Liver (tissue), 9 donors: ENCODE data around the gene PLVAP. TPM values are rescaled to one million over a fixed set of nuclear protein-coding genes. Genes with fewer than 3 reads are reported as not detected.
A peak's percentile ranks its signal among the peaks of the same experiment; 100 is the strongest.

Source experiments
- DNase-seq: peaks from one replicate; pipeline ENCODE4 v3.0.0-alpha.2; 2017; ENCODE audit warnings: low spot score
- H3K27ac ChIP-seq, 2 donors: one replicate each; pipeline ENCODE4 v1.7.0; 2013; ENCODE audit warnings: inconsistent platforms in 2 of 2, low read length in 2 of 2, control low read depth in 1 of 2, low read depth in 1 of 2, mild to moderate bottlenecking in 1 of 2
- H3K27me3 ChIP-seq, 4 donors: one replicate each; pipeline versions ENCODE4 v1.6.1 to v1.7.0; 2013; ENCODE audit warnings: low read length in 3 of 4, inconsistent platforms in 1 of 4, mild to moderate bottlenecking in 1 of 4, moderate library complexity in 1 of 4; ENCODE audit not compliant: control insufficient read depth in 4 of 4, insufficient read depth in 4 of 4
- H3K36me3 ChIP-seq, 4 donors: one replicate each; pipeline versions ENCODE4 v1.6.1 to v1.7.0; 2013; ENCODE audit warnings: low read length in 3 of 4, mild to moderate bottlenecking in 3 of 4, low read depth in 1 of 4, moderate library complexity in 1 of 4; ENCODE audit not compliant: control insufficient read depth in 4 of 4, insufficient read depth in 3 of 4
- H3K4me1 ChIP-seq, 4 donors: one replicate each; pipeline versions ENCODE4 v1.6.1 to v1.7.0; 2013; ENCODE audit warnings: low read length in 3 of 4, mild to moderate bottlenecking in 3 of 4, moderate library complexity in 1 of 4; ENCODE audit not compliant: control insufficient read depth in 4 of 4, insufficient read depth in 4 of 4
- H3K4me3 ChIP-seq, 3 donors: one replicate each; pipeline versions ENCODE4 v1.6.1 to v1.7.0; 2013; ENCODE audit warnings: low read length in 3 of 3, control low read depth in 1 of 3, low read depth in 1 of 3, mild to moderate bottlenecking in 1 of 3
- H3K9ac ChIP-seq, 2 donors: one replicate each; pipeline ENCODE4 v1.7.0; 2013; ENCODE audit warnings: low read length in 2 of 2, mild to moderate bottlenecking in 2 of 2, moderate library complexity in 2 of 2, control low read depth in 1 of 2, low read depth in 1 of 2
- H3K9me3 ChIP-seq, 4 donors: one replicate each; pipeline versions ENCODE4 v1.6.1 to v1.7.0; 2013; ENCODE audit warnings: low read length in 3 of 4; ENCODE audit not compliant: control insufficient read depth in 4 of 4
- FOXA1 ChIP-seq: IDR thresholded peaks from 2 replicates; pipeline ENCODE4 v1.6.1; 2016; ENCODE audit warnings: antibody characterized with exemption
- FOXA2 ChIP-seq: IDR thresholded peaks from 2 replicates; pipeline ENCODE4 v1.6.1; 2016; ENCODE audit warnings: antibody characterized with exemption
- GABPA ChIP-seq, 2 donors: IDR thresholded peaks in 1 of 2; conservative IDR thresholded peaks in 1 of 2; 2 replicates each; pipeline ENCODE4 v1.6.1; 2016; ENCODE audit warnings: antibody characterized with exemption in 2 of 2, mild to moderate bottlenecking in 1 of 2, moderate library complexity in 1 of 2
- HNF4A ChIP-seq, 2 donors: conservative IDR thresholded peaks; 2 replicates each; pipeline ENCODE4 v1.6.1; 2016; ENCODE audit warnings: antibody characterized with exemption in 2 of 2, mild to moderate bottlenecking in 2 of 2
- HNF4G ChIP-seq: IDR thresholded peaks from 2 replicates; pipeline ENCODE4 v1.6.1; 2016; ENCODE audit warnings: antibody characterized with exemption
- JUND ChIP-seq, 2 donors: IDR thresholded peaks; 2 replicates each; pipeline ENCODE4 v1.6.1; 2016; ENCODE audit warnings: antibody characterized with exemption in 2 of 2
- NR2F2 ChIP-seq: IDR thresholded peaks from 2 replicates; pipeline ENCODE4 v1.6.1; 2016; ENCODE audit warnings: antibody characterized with exemption
- RAD21 ChIP-seq, 2 donors: IDR thresholded peaks; 2 replicates each; pipeline ENCODE4 v1.6.1; 2016; ENCODE audit warnings: antibody characterized with exemption in 2 of 2, mild to moderate bottlenecking in 2 of 2
- RXRA ChIP-seq, 2 donors: IDR thresholded peaks; 2 replicates each; pipeline ENCODE4 v1.6.1; 2017 to 2018; ENCODE audit warnings: antibody characterized with exemption in 2 of 2, mild to moderate bottlenecking in 1 of 2
- SP1 ChIP-seq: IDR thresholded peaks from 2 replicates; pipeline ENCODE4 v1.6.1; 2018; ENCODE audit warnings: antibody characterized with exemption, mild to moderate bottlenecking
- TAF1 ChIP-seq: conservative IDR thresholded peaks from 2 replicates; pipeline ENCODE4 v1.6.1; 2016; ENCODE audit warnings: antibody characterized with exemption, mild to moderate bottlenecking
- YY1 ChIP-seq: IDR thresholded peaks from 2 replicates; pipeline ENCODE4 v1.6.1; 2016; ENCODE audit warnings: antibody characterized with exemption, mild to moderate bottlenecking
- WGBS: extraction: QIAGEN DNeasy Blood & Tissue Kit; methylation state at CpG from one replicate; pipeline ENCODE4 v1.1.7; 2013; 5-methylcytosine and 5-hydroxymethylcytosine counted together
- polyA plus RNA-seq, 2 donors: library from polyadenylated mRNA; stranded (reverse) in 1 of 2; unstranded in 1 of 2; fragments of 200-250 nt in 1 of 2; fragments of >200 nt in 1 of 2; fragmentation: Nextera tagmentation in 1 of 2; extraction: Ambion mirVana in 1 of 2; gene quantifications; one replicate each; pipeline versions ENCODE4 v1.2.1 to v1.2.3, GENCODE V29; 2013 to 2015
- total RNA-seq, 2 donors: library from RNA; depleted of rRNA; stranded (reverse); fragments of >200 nt; gene quantifications; one replicate each; pipeline ENCODE4 v1.2.3, GENCODE V29; 2014
- TF ChIP-seq, protein P1 (sequence below): fragments of 150-350 bp; IDR thresholded peaks from 2 replicates; pipeline ENCODE4 v1.5.1; 2017; ENCODE audit warnings: improper control_type of control experiment, low read depth, low read length; ENCODE audit not compliant: missing input control
- TF ChIP-seq, protein P2 (sequence below): IDR thresholded peaks from 2 replicates; pipeline ENCODE4 v1.6.1; 2016; ENCODE audit warnings: antibody characterized with exemption, mild to moderate bottlenecking
- TF ChIP-seq, protein P3 (sequence below): IDR thresholded peaks from 2 replicates; pipeline ENCODE4 v1.6.1; 2016; ENCODE audit warnings: antibody characterized with exemption
- TF ChIP-seq, protein P4 (sequence below): IDR thresholded peaks from 2 replicates; pipeline ENCODE4 v1.6.1; 2016; ENCODE audit warnings: antibody characterized with exemption
- donor health status: healthy.
- donor health status: healthy.
- donor health status: healthy.
- donor health status: healthy.
- donor health status: healthy.

The PLVAP gene
- total and polyA plus RNA-seq, 4 donors, result 4.2 to 11.8 (median 8.6) TPM

- H3K4me3 ChIP-seq, result no peak overlapping the region
- no peaks in the 10 kb centered on the region for H3K9me3 ChIP-seq
- no peak for DNase-seq
- 73% methylated on average over 10 of the region's 10 CpGs for WGBS
- no peaks in the 10 kb centered on the region for H3K36me3 ChIP-seq
- H3K27ac ChIP-seq, result no peak overlapping the region
- no peaks in the 10 kb centered on the region for H3K27me3 ChIP-seq
- TF ChIP-seq SP1 (no peak), FOXA1 (no peak), RAD21 (IDR thresholded peaks at IDR 0.05) (no peak), GABPA (IDR thresholded peaks at IDR 0.05 in 1 of 2, conservative IDR thresholded peaks at IDR 0.05 in 1 of 2) (no peak), HNF4G (no peak), FOXA2 (no peak), JUND (IDR thresholded peaks at IDR 0.05) (no peak)
- TF ChIP-seq, protein P1, sequence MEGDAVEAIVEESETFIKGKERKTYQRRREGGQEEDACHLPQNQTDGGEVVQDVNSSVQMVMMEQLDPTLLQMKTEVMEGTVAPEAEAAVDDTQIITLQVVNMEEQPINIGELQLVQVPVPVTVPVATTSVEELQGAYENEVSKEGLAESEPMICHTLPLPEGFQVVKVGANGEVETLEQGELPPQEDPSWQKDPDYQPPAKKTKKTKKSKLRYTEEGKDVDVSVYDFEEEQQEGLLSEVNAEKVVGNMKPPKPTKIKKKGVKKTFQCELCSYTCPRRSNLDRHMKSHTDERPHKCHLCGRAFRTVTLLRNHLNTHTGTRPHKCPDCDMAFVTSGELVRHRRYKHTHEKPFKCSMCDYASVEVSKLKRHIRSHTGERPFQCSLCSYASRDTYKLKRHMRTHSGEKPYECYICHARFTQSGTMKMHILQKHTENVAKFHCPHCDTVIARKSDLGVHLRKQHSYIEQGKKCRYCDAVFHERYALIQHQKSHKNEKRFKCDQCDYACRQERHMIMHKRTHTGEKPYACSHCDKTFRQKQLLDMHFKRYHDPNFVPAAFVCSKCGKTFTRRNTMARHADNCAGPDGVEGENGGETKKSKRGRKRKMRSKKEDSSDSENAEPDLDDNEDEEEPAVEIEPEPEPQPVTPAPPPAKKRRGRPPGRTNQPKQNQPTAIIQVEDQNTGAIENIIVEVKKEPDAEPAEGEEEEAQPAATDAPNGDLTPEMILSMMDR, result no peak
- no peak overlapping the region for H3K9ac ChIP-seq
- peaks cover 9 to 37% (median 26%) of the 10 kb centered on the region in 4 donors for H3K4me1 ChIP-seq
Observed at GRCh38 chr19:17335575-17335974, 41.6 kb downstream of the PLVAP start.

GRCh38 chr19:17334414-17335409, 42.4 kb downstream of the PLVAP start, which contains the start of gene ANO8:
TSS of gene ANO8 (minus strand) at chr19:17334855. CDS start at chr19:17334670, 185 bp downstream.
- Histone ChIP-seq H3K4me3 (peak within 1 kb of the TSS; percentile 49 to 71 (median 63)), H3K9ac (peak within 1 kb of the TSS in 1 of 2 donors; percentile 56), H3K9me3 (no peaks in the 10 kb centered on the region), H3K27me3 (no peaks in the 10 kb centered on the region), H3K4me1 (peaks cover 8 to 34% (median 25%) of the 10 kb centered on the region in 4 donors), H3K27ac (no peak within 1 kb of the TSS), H3K36me3 (no peaks in the 10 kb centered on the region)
- TF ChIP-seq GABPA (IDR thresholded peaks at IDR 0.05 in 1 of 2, conservative IDR thresholded peaks at IDR 0.05 in 1 of 2), result peak in 1 of 2 donors; percentile 36
- no peak for TF ChIP-seq HNF4A (conservative IDR thresholded peaks at IDR 0.05)
- TF ChIP-seq SP1, result peak; percentile 62
- TF ChIP-seq YY1, result peak; percentile 54
- TF ChIP-seq RXRA (IDR thresholded peaks at IDR 0.05), result peak; percentile 25 to 40
- TF ChIP-seq RAD21 (IDR thresholded peaks at IDR 0.05), result peak in 1 of 2 donors; percentile 29
- DNase-seq, result peak; percentile 94
- WGBS, result 2% methylated on average over 86 of the region's 86 CpGs

GRCh38 chr19:17333611-17334413, 43.3 kb downstream of the PLVAP start:
- peak overlapping the region in 1 of 2 donors; percentile 56 for H3K9ac ChIP-seq
- no peaks in the 10 kb centered on the region for H3K27me3 ChIP-seq
- peaks cover 13 to 34% (median 25%) of the 10 kb centered on the region in 4 donors for H3K4me1 ChIP-seq
- no peak for DNase-seq
- no peak overlapping the region for H3K27ac ChIP-seq
- H3K9me3 ChIP-seq, result no peaks in the 10 kb centered on the region
- peak overlapping the region; percentile 49 to 71 (median 63) for H3K4me3 ChIP-seq
- 50% methylated on average over 52 of the region's 52 CpGs for WGBS
- H3K36me3 ChIP-seq, result no peaks in the 10 kb centered on the region
- no peak for TF ChIP-seq RXRA (IDR thresholded peaks at IDR 0.05)
- no peak for TF ChIP-seq RAD21 (IDR thresholded peaks at IDR 0.05)
- TF ChIP-seq JUND (IDR thresholded peaks at IDR 0.05), result no peak
- no peak for TF ChIP-seq NR2F2
- TF ChIP-seq YY1, result no peak
- TF ChIP-seq, protein P2, sequence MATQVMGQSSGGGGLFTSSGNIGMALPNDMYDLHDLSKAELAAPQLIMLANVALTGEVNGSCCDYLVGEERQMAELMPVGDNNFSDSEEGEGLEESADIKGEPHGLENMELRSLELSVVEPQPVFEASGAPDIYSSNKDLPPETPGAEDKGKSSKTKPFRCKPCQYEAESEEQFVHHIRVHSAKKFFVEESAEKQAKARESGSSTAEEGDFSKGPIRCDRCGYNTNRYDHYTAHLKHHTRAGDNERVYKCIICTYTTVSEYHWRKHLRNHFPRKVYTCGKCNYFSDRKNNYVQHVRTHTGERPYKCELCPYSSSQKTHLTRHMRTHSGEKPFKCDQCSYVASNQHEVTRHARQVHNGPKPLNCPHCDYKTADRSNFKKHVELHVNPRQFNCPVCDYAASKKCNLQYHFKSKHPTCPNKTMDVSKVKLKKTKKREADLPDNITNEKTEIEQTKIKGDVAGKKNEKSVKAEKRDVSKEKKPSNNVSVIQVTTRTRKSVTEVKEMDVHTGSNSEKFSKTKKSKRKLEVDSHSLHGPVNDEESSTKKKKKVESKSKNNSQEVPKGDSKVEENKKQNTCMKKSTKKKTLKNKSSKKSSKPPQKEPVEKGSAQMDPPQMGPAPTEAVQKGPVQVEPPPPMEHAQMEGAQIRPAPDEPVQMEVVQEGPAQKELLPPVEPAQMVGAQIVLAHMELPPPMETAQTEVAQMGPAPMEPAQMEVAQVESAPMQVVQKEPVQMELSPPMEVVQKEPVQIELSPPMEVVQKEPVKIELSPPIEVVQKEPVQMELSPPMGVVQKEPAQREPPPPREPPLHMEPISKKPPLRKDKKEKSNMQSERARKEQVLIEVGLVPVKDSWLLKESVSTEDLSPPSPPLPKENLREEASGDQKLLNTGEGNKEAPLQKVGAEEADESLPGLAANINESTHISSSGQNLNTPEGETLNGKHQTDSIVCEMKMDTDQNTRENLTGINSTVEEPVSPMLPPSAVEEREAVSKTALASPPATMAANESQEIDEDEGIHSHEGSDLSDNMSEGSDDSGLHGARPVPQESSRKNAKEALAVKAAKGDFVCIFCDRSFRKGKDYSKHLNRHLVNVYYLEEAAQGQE, result no peak
- TF ChIP-seq, protein P3, sequence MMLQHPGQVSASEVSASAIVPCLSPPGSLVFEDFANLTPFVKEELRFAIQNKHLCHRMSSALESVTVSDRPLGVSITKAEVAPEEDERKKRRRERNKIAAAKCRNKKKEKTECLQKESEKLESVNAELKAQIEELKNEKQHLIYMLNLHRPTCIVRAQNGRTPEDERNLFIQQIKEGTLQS, result no peak
- TF ChIP-seq, protein P4, sequence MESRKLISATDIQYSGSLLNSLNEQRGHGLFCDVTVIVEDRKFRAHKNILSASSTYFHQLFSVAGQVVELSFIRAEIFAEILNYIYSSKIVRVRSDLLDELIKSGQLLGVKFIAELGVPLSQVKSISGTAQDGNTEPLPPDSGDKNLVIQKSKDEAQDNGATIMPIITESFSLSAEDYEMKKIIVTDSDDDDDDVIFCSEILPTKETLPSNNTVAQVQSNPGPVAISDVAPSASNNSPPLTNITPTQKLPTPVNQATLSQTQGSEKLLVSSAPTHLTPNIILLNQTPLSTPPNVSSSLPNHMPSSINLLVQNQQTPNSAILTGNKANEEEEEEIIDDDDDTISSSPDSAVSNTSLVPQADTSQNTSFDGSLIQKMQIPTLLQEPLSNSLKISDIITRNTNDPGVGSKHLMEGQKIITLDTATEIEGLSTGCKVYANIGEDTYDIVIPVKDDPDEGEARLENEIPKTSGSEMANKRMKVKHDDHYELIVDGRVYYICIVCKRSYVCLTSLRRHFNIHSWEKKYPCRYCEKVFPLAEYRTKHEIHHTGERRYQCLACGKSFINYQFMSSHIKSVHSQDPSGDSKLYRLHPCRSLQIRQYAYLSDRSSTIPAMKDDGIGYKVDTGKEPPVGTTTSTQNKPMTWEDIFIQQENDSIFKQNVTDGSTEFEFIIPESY, result no peak
- TF ChIP-seq SP1, result no peak
- no peak for TF ChIP-seq TAF1
